22Rv1 (cell line): Measurements from ENCODE around the gene ACADL.

Experiments used
- H3K27ac ChIP-seq: fragments of 450-650 bp; 2 replicates; pipeline ENCODE4 v1.5.1; 2017
- CTCF ChIP-seq: fragments of 450-650 bp; IDR thresholded peaks from 2 replicates; pipeline ENCODE4 v1.5.1; 2017; ENCODE audit warnings: mild to moderate bottlenecking
- ZFX ChIP-seq: fragments of 450-650 bp; IDR thresholded peaks from 2 replicates; pipeline ENCODE4 v1.6.1; 2017; ENCODE audit warnings: antibody characterized with exemption, borderline replicate concordance

Gene ACADL

DNA sequence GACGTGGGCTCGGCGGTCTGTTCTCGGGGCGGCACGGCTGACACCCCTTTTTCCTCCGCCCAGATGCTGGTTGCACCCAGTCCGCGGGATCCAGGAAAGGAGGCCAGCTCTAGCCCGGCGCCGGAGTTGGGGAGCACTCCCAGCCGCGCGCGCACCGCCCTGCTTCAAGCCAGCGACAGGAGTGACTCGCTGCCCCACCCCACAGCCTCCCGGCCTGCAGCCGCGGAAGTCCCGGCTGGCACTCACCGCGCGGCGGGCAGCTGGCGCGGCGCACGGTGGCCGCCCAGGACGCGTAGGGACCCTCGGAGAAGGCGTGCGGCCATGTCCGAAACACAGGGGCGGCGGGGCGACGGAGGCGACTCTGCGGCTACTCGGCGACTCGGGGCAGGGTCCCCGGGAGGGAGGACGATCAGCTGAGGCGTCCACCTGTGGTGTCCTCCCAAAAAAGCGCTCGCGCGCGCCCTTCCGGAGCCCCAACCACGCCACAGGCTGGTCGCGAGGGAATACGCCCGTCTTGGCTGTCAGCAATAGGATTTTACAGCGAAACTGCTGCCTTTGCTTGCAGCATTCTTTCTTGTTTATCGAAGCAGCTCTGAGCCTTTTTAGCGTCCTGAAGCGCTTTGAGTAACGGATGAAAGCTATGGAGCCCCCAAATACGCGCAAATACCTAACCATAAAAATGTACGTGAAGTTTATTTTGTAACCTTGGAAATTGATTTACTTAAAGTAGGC is at the start of gene ACADL:
Gene ACADL (minus strand): TSS at position 507 of the 732 bp plus-strand sequence. CDS start 184 bp downstream, at position 323.
- H3K27ac ChIP-seq: peak within 1 kb of the TSS; percentile 80

DNA sequence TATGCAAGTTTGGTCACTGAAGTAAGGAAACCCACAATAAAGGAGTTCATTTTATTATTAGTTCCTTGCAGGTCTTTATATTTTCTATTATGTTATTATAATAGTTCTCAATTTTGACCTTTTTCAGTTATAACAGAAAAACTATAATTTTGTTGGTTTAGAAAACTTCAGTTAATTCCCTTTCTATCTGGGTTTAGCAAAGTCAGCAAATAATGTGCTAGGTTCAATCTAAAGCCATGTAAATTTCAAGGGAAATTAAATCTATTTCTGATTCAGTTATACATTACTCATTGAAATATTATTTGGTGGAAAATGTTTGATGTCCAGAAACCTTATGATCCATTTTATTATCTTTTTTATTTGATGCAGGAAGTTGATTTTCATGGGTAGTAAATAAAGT is 46.1 kb upstream of the ACADL start:
- TF ChIP-seq ZFX (no peak), CTCF (no peak)
- no peak overlapping the region for H3K27ac ChIP-seq

More for the DNA sequence above, at the start of gene ACADL:
- TF ChIP-seq ZFX (no peak), CTCF (peak; percentile 10; the same call in 1 of the 2 replicates)

DNA sequence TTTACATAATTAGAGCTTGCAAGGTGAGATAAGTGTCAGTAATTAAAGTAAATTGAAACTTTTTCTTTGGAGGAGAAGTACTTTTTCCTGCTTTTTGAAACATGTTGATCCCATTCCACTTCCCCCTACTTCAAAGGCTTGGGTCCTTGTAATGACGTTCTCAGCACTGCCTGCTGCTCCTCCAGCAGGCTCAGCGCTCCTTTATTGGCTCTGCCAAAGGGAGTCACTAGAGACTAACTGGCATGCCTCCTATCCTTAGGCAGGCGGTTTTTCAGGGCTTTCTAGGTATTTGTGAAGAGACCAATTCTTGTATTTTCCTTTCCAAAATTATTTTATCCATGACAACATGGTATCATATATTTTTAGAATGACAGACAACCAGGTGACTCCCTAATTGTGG is 43.9 kb upstream of the ACADL start:
- TF ChIP-seq CTCF (no peak), ZFX (no peak)
- no peak overlapping the region for H3K27ac ChIP-seq

GRCh38 chr2:210268281-210268680 is 43.0 kb upstream of the ACADL start:
- no peak overlapping the region for H3K27ac ChIP-seq
- TF ChIP-seq CTCF (no peak), ZFX (no peak)

DNA sequence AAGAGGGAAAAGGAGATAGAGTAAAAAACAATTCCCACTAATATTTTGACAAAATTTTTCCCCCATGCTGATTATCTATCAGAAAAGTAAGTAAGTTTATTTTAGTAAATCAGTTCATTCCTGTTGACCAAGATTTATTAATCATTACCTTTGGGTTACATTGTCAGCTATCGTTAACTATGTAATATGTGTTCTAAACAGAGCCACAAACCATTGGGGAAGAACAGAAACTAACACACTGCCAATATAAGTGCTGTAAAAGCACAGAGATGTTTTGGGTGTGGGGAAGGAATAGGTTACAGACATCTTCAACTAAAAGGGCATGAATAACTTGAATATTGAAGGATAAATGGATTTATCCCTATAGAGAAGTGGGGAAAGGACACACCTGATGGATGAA is 42.5 kb upstream of the ACADL start:
- H3K27ac ChIP-seq: no peak overlapping the region
- TF ChIP-seq ZFX (no peak), CTCF (no peak)

GRCh38 chr2:210264282-210264681 is 39.0 kb upstream of the ACADL start:
- H3K27ac ChIP-seq: no peak overlapping the region
- TF ChIP-seq CTCF: no peak
- no peak for TF ChIP-seq ZFX

- H3K27ac ChIP-seq: no peak overlapping the region
Observed at GRCh38 chr2:210263841-210264240, 38.6 kb upstream of the ACADL start.

More at GRCh38 chr2:210263841-210264240, 38.6 kb upstream of the ACADL start:
- no peak for TF ChIP-seq CTCF
